Fibroblast of gingiva (primary cell): ENCODE results near the gene LYZL6.
"Not testable (repeated sequence)": the region's sequence is repeated elsewhere in the genome, so short reads cannot be mapped to it uniquely, and the experiment has no call there.

ENCODE experiments used
- DNase-seq: peaks from one replicate; pipeline ENCODE4 v3.0.0-alpha.2; 2011; ENCODE audit warnings: low read depth

The LYZL6 gene

DNA sequence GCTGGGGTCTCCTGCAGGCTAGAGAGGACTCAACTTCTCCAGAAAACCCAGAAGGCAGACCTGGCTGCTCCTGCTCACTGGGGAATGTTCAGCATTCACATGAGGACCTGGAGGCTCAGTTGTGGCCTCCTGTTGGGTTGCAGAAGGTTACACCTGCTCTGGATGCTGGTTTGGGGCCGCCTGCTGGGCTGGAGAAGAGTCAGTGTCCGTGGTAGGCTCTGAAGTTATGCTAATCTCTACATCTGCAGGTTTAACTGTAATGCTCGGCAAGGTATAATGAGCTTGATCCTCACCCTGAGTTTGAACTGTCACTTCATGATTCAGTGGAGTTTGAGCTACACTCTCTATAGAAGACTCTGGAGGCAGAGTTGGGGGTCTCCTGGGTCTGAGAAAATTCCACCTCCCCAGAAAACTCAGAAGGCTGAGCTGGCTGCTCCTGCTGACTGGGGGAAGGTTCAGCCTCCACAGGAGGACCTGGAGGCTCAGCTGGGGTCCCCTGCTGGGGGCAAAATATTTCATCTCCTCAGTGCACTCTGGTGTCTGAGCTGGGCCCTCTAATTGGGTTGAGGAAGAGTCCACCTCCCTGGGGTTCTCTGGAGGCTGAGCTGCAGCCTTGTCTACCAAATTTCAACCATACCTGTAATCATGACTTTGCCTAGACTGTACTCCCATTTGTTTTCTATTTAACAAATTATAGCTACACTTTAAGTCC, 36.4 kb downstream of the LYZL6 start:
- DNase-seq, result no peak

DNA sequence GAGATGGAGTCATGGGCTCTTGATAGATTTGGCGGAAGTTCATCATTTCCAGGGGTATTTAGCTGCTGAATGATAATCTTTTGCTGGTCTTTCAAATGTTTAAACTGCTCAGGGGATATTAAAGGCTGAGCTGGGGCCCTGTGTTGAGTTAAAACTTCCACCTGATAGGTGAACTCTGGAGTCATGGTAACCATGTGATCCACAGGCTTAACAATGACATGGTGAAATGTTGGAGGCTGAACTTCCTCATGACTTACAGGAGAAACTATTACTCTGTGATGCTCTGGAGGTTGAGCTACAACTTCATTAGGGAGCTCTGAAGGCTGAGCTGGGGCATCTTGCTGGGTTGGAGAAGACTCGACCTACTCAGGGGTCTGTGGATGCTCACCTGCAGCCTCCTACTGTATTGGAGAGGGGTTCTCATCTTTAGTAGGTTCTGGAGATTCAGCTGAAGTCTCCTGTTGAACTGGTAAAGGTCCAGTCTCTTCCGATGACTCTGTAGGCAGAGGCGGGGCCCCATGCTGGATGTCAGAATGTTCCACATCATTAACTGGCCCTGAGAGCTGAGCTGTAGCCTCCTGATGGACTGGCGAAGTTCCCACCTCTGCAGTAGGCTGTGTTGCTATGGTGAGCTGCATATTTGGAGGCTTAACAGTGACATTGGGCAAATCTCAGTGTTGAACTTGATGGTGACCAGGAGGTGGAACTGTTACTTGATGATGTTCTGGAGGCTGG, 37.2 kb downstream of the LYZL6 start:
- DNase-seq, result peak; percentile 20

DNA sequence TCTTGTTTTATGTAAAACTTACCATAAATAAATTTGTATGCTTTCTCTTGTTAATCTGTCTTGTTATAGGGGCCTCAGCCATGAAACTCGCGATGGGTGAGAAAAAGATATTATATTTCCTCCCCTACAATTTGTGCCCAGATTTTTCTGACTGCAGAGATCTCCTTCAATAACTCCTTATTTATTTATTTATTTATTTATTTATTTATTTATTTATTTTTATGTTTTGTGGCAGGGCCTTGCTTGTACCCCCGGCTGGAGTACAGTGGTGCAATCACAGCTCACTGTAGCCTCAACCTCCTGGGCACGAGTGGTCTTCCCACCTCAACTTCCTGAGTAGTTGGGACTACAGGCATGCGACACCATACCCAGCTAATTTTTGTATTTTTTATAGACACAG, 40.1 kb downstream of the LYZL6 start:
- no peak for DNase-seq

DNA sequence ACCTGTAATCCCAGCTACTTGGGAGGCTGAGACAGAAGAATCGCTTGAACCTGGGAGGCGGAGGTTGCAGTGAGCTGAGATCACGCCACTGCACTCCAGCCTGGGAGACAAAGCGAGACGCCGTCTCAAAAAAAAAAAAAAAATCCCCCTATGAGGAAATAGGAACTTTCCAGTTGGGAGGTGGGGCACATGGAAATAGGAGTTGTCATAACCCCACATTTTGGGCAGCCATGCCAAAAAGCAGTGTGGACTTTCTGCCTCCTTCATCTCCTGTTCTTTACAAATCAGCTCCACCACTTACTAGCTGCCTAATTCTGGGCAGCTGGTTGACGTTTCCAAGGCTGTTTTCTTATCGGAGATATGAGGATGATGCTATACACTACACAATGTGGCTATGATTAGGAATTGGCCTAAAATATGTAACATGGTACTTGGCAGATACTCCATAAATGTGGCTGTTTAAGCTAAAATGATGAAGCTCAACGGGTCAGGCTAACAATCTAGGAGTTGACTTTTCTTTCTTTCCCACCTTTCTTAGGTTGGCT, 41.8 kb downstream of the LYZL6 start:
- DNase-seq, result no peak

DNA sequence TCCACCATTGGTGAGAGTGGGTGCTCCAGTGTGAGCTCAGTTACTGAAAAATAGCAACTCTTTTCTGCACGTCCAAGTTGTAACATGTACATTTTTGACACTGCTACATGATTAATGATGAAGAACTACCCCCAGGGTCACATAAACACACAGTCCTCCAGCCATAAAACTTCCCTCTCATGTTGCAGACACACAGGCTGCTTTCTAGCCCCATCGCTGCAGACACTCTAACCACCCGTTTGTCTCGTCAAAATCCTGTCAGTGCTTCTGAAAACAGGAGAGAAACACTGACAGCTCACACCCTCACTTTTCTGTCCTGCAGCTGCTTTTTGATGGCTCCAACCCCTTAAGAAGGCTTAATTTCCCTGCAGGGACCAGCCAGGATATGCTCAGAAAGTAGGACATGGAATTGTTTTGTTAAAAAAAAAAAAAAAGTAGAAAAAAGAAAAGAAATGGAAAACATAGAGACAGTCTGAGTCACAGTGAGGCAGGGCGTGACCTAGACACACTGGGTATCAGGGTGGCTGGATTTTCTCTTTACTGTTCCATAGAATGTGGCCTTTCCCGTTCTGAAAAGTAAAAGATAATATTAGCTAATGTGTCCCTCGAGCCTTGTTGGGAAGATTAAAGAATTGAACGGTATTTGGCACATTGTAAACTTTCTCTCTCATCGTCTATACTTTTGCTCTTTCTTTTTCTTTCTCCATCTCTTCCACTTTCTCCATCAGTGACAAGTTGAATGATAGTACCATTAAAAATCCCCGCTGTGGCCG, 42.6 kb downstream of the LYZL6 start:
- DNase-seq, result no peak

DNA sequence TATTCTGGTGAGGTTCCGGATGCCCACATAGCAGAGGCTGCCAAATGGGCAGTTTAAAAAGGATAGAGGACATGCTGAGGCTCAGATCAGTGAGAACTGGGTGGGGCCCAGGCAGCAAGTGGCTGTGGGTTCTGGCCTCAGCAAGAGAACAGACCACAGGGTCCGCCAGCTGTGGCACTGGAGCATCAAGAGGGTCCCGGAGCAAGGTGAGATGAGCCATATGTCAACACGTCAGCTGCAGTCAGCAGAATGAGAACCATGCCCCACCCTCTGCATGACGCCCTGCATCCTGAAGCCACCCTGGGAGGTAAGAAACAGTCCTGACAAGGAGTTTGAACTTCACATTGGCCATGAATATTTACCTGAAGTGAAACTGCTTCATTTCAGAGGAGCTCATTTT, 43.2 kb downstream of the LYZL6 start:
- no peak for DNase-seq

DNA sequence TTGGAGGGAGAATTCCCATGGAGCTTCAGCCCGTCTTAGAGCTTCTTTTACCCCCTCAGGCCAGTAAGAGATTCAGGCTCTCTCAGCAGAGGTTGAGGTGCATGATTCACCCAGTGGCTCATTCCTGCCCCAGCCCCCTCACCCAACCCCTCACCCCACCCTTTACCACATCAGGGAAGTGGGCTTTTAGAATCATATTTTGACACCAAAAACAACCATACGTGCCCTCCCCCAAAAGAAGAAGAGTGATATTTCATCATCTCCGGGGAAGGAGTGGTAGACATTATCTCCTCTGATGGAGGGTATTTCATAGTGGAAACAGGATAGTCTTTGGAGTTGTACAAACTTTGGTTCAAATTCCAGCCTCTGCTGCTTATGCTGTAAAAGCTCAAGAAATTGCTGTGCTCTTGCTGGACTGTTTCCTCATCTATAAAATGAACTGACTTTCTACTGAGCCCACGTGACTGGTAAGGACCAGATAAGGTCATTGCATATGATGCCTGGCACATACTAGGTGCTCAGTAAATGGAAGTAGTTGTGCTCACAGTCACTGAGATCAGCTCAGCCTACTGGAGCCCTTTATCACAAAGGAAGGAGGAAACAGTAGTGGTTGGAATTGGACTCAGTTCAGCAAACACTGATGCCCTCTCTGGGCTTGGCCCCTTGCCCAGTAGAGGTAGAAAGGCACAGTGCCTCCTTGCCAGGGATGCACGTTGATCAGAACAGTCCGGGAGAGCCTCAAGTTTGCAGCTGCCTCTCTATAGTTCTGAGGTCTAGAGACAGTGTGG, 45.0 kb downstream of the LYZL6 start:
- no peak for DNase-seq

DNA sequence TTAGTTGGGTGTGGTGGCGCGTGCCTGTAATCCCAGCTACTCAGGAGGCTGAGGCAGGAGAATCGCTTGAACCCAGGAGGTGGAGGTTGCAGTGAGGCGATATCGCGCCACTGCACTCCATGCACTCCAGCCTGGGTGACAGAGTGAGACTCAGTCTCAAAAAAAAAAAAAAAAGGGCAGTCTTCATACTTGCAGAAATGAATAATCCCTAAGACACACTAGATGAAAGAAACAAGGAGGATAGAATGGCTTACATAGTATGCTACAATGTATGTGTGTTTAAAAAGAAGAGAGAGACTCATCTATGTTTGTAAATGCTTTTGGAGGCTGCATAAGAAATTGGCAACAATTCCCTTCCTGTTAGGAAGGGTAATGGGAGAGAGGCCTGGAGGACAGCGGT, 45.7 kb downstream of the LYZL6 start:
- DNase-seq, result not testable (repeated sequence)

DNA sequence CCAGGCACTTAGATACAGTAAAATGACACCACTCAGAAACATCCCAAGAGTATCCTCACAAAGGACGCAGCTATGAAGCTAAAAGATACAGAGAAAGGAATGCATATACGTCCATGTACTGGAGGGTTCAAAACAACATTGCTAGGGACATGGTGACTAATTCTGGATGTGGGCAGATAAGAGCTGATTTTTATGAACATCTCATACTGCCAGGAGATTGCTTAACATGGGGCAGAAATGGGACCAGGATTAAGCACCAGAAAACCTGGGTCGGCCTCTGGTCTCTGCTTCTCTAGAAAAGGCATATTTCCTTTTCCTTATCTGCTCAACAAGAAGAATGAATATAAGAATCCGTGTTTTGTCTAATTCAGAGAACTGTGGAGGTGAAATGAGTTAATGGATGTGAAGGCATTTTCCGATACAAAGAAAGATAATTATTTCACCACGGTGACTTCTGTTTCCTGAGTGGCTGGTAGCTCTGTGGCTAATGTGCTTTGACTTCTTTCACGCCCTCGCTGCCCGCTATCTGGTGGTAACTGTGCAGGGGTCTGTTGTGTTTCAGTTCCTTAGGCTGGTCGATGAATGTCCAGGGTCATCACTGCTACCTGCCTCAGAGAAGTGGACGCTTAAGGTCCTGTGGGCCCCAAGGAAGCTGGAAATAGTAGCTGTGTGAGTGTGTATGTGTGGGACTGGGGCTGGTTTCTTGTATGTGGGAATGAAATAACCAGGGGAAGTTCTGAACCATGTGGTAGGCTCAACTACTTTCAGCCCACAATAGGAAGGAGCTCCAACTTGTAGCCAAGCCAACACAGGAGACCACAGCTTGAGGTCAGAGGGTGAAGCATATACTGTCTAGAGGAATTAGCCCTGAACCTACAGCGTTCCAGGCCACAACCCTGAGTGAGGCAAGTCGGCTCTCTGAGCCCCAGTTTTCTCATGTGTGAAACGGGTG, 47.6 kb downstream of the LYZL6 start:
- DNase-seq, result no peak

DNA sequence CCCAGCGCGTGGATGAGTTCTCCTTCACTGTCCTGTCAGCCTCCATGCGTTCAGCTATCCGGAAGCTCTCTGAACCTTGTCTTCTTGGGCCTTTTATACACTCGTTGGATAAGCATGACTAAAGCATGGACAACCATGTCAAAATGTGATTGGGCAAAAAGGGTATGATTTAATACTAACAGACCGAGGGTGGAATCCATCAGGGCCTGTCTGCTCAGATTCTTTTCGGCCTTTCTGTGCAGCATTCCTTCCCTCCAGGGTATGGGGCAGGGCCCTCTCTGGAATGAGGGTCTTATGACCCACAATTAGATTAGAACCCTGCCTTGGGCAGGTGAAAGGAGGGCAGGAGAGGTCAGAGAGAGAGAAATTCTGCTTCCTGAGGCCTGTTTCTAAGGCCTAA, 49.3 kb downstream of the LYZL6 start:
- no peak for DNase-seq

DNA sequence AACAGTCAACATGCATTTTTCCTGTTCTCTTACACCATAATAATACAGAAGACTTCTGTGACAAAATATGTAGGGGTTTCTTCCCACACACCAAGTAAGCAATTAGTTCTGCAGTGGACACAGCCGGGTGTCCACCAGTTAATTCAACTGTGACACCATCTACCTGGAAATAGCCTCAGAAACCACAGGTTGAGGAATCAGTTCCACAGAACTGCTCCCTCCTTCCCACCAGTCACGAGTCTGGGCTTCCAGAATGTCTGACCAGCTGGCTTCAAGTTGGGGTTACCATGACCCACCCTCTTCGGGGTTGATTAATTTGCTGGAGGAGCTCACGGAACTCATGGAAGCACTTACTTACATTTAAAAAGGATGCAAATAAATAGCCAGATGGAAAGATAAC, 49.8 kb downstream of the LYZL6 start:
- DNase-seq, result no peak

DNA sequence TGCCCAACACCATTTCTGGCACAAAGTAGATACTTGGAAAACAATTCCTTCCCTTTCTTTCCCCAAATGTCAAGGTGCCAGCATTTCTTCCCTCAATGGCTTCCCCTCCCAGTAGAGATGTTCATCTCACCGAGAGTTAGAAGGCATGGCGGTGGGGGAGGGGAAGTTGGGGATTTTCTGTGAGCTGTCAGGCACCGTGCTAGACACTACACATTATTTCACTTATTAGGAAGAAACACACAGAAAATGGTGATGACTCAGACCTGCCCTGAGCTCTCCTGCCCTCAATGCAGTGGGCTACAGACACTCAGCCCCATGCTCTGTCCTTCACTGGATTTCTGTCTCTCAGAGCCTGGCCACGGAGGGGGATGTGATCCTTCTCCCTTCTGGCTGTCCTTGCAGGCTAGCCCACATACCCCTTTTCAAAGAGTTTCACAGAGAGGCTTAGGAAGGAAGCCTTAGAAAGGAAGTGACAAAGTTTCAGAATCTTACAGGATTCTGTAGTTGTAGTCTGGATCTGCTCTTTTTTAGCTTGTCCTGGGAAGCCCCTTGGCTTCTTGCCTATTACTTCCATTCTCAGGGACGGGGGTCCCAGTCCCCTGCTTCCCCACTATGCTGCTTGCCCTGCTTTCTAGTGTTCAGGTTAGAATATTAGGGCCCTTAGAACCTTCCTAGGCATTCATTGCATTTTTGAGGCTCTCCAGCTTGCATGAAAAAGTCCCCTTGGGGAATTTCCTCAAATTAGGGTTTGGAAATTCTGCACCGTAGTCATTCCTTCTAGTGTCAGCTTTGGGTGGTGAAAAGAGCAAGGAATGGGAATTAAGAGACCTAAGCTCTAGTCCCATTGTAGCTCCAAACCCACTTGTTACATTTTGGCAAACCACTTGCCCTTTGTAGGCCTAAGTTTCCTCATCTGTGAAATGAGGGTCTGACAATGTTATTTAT, 51.1 kb downstream of the LYZL6 start:
- no peak for DNase-seq

DNA sequence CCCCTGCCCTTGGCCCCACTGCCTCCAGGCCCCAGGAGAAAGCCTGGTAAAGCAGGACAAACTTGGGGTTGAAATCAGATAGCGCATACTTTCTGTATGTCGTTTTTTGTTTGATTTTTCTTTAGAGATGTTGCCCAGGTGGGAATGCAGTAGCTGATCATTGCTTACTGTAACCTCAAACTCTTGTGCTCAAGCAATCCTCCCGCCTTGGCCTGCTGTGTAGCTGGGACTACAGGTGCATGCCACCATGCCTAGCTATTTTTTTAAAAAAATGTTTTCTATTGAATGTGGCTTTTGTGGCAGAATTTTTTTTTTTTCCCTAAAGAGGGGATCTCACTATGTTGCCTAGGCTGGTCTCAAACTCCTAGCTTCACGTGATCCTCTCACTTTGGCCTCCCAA, 52.2 kb downstream of the LYZL6 start:
- DNase-seq, result no peak

DNA sequence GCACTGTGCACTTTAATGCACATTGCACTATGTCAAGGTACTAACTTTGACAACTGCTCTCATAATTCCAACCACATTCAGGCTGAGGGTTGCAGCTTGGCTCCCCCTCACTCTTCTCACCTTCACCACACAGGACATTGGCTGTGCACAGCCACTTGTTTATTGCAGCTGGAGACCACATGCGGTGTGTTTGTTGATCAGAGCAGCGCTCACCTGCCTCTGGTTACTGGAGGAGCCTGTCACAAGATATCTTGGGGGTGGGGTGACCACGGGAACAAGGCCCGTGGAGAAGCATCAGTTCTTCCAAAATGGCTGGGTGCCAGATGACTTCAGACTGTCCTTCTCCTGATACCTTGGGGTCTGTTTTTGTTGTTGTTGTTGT, 52.7 kb downstream of the LYZL6 start:
- no peak for DNase-seq

DNA sequence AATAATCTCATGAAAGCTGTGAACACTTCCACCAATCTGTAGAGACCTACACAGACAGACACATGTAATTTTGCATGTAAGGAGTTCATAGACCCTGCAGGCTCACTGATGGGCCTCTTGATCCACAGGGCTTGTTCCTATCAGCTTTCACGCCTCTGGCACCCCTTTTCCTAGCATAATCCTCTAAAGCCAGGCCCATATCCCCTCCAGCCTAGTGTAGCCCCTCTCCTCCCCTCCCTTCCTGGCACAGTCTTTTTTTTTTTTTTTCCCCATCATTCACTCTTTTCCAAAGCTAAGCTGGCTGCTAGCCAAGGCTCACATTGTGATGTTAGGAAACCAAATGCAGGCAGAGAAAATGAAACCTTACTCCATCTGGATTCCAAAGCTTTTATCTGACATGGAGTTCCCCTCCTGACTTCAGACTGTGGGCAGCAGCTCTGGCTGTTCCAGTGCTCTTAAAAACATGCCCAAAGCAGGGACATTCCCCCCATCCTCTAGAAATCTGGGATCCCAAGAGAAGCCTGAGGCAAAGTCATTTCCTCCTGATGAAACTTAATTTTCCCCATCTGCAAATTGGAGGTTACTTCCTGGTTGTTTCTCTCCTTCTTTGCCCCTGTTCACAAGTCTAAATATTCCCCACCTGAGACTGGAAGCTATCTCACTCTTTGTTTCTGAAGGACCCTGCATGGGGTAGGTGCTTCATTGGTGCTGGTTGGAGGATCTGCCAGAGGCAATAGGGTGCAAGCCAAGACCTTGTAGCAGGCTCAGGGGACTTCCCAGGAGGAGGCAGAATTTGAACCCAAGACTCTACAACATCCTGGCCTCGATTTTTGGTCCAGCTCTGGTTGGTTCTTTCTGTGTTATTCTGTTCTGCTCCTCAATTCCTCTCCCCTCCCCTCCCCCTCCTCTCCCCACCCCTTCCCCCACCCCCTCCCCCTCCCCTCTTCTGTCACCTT, 53.4 kb downstream of the LYZL6 start:
- DNase-seq, result peak; percentile 21

DNA sequence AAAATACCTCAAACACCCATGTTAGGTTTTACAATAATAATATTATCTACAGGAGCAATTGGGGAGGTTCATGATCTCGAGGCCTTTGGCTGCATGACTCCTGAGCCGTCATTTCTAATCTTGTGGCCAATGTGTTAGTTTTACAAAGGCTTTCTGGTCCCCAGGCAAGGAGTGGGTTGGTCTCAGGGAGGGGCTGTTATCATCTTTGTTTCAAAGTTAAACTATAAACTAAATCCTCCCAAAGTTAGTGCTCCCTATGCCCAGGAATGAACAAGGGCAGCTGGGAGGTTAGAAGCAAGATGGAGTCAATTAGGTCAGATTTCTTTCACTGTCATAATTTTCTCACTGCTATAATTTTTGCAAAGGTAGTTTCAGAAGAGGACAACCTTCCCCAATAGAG, 54.3 kb downstream of the LYZL6 start:
- DNase-seq, result no peak
